Measurements from ENCODE around the gene MYCN.
"Not testable (repeated sequence)": the region's sequence is repeated elsewhere in the genome, so short reads cannot be mapped to it uniquely, and the experiment has no call there.

DNA sequence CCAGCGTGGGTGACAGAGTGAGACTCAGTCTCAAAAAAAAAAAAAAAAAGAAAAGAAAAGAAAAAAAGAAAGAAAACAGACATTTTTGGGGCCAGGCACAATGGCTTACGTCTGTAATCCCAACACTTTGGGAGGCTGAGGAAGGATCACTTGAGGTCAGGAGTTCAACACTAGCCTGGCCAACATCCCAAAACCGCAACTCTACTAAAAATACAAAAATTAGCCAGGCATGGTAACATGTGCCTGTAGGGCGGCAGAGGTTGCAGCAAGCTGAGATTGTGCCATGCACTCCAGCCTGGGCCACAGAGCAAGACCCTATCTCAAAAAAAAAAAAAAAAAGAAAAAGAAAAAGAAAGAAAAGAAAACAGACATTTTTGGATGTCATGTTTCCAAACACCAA, 24.8 kb upstream of the MYCN start:
- TF ChIP-seq FOXJ3 (CRISPR knock-in tag; IDR thresholded peaks at IDR 0.05; ENCODE audit: borderline replicate concordance); TCF7L2 (IDR thresholded peaks at IDR 0.05; ENCODE audit: low read depth, low read length): not testable (repeated sequence)
- TF ChIP-seq, protein P1, sequence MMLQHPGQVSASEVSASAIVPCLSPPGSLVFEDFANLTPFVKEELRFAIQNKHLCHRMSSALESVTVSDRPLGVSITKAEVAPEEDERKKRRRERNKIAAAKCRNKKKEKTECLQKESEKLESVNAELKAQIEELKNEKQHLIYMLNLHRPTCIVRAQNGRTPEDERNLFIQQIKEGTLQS (CRISPR knock-in tag; IDR thresholded peaks at IDR 0.05), result not testable (repeated sequence)
- TF ChIP-seq, protein P2, sequence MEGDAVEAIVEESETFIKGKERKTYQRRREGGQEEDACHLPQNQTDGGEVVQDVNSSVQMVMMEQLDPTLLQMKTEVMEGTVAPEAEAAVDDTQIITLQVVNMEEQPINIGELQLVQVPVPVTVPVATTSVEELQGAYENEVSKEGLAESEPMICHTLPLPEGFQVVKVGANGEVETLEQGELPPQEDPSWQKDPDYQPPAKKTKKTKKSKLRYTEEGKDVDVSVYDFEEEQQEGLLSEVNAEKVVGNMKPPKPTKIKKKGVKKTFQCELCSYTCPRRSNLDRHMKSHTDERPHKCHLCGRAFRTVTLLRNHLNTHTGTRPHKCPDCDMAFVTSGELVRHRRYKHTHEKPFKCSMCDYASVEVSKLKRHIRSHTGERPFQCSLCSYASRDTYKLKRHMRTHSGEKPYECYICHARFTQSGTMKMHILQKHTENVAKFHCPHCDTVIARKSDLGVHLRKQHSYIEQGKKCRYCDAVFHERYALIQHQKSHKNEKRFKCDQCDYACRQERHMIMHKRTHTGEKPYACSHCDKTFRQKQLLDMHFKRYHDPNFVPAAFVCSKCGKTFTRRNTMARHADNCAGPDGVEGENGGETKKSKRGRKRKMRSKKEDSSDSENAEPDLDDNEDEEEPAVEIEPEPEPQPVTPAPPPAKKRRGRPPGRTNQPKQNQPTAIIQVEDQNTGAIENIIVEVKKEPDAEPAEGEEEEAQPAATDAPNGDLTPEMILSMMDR (CRISPR knock-in tag; IDR thresholded peaks at IDR 0.05), result not testable (repeated sequence)
- TF ChIP-seq, protein P3, sequence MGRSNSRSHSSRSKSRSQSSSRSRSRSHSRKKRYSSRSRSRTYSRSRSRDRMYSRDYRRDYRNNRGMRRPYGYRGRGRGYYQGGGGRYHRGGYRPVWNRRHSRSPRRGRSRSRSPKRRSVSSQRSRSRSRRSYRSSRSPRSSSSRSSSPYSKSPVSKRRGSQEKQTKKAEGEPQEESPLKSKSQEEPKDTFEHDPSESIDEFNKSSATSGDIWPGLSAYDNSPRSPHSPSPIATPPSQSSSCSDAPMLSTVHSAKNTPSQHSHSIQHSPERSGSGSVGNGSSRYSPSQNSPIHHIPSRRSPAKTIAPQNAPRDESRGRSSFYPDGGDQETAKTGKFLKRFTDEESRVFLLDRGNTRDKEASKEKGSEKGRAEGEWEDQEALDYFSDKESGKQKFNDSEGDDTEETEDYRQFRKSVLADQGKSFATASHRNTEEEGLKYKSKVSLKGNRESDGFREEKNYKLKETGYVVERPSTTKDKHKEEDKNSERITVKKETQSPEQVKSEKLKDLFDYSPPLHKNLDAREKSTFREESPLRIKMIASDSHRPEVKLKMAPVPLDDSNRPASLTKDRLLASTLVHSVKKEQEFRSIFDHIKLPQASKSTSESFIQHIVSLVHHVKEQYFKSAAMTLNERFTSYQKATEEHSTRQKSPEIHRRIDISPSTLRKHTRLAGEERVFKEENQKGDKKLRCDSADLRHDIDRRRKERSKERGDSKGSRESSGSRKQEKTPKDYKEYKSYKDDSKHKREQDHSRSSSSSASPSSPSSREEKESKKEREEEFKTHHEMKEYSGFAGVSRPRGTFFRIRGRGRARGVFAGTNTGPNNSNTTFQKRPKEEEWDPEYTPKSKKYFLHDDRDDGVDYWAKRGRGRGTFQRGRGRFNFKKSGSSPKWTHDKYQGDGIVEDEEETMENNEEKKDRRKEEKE (IDR thresholded peaks at IDR 0.05), result not testable (repeated sequence)

Measured in HepG2 (cell line).